ENCODE data around the gene PPY. TPM values are rescaled to one million over a fixed set of nuclear protein-coding genes. Genes with fewer than 3 reads are reported as not detected.

Gene PPY
- total RNA-seq, 2 experiments from 2014 or later, result not detected

- ChIA-PET CTCF (interaction anchor here (1.1 to 3.0 kb wide), 2 partner anchors 13 to 32 kb away, joined by 3 to 13 read pairs; no protein-coding TSS in a partner anchor), POLR2A (no interaction called here)
- Mint-ChIP-seq H3K4me1 (peaks cover 11% of the 10 kb centered on the region), H3K36me3 (ENCODE audit: low read depth) (no peaks in the 10 kb centered on the region), H3K27me3 (peaks cover 5% of the 10 kb centered on the region), H3K9me3 (ENCODE audit: low read depth) (peaks cover 4% of the 10 kb centered on the region), H3K27ac (no peak overlapping the region), H3K4me3 (no peak overlapping the region)
- intact Hi-C loops (cut with DNase I, micrococcal nuclease), result no loop called here
- ATAC-seq (no peak), DNase-seq (no peak)
Measured at GRCh38 chr17:43911904-43912303, 30.4 kb downstream of the PPY start.

DNA sequence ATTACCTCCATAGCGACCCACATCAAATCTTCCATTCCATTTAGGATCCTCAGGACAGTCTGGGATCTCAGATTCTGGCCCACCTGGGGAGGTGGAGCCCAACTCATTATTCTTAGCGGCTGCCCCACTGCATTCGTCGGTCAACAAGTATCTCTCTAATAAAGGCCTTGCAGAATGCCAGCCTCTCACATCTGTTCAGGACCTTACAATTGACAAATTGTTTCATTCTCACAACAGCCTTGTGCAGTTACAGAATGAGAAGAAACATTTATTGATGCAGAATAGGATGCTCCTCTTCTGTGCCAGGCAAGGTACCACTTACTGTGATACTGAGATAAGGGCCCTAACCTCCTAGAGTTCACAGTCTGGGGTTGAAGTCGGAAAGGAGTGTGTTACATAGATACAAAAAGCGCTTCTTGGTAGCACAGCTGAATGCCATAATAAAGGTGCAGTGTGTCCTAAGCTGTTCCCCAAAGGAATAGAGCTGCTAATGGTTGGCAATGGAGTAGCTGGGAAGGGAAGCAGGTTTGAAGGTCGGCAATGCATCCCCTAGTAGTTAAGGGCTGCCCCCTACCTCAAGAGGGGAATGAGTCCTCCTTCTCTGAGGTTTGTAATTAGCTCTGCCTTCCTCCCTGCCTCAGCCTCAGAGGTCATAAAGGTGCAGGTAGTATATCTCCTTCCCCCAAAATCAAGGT lies 32.6 kb downstream of the PPY start:
- no peaks in the 10 kb centered on the region for H3K9me3 Mint-ChIP-seq (ENCODE audit: low read depth)

GRCh38 chr17:43907998-43908721 lies 34.1 kb downstream of the PPY start:
- POLR2A ChIA-PET, result no interaction called here
- Mint-ChIP-seq H3K27me3 (peaks cover 25% of the 10 kb centered on the region), H3K4me1 (peaks cover 17% of the 10 kb centered on the region)

More for the DNA sequence above, 32.6 kb downstream of the PPY start:
- H3K36me3 Mint-ChIP-seq (ENCODE audit: low read depth), result no peaks in the 10 kb centered on the region
- DNase-seq, result no peak
- H3K4me3 Mint-ChIP-seq, result no peak overlapping the region
- peaks cover 17% of the 10 kb centered on the region for H3K4me1 Mint-ChIP-seq
- H3K27ac Mint-ChIP-seq, result no peak overlapping the region
- ATAC-seq, result no peak
- intact Hi-C loops (cut with DNase I, micrococcal nuclease), result loop anchor here in 1 of 2 experiments (1.0 kb wide), 1 partner anchor 86 kb away; no protein-coding TSS in a partner anchor
- peaks cover 18% of the 10 kb centered on the region for H3K27me3 Mint-ChIP-seq
- ChIA-PET POLR2A (interaction anchor here (0.7 kb wide), 1 partner anchor 10 kb away, joined by 4 read pairs; no protein-coding TSS in a partner anchor), CTCF (interaction anchor here (0.6 to 3.7 kb wide), 14 partner anchors 8 to 1216 kb away, joined by 3 to 35 read pairs (median 6); partner anchors contain the start of genes CD300LG and PPY)

DNA sequence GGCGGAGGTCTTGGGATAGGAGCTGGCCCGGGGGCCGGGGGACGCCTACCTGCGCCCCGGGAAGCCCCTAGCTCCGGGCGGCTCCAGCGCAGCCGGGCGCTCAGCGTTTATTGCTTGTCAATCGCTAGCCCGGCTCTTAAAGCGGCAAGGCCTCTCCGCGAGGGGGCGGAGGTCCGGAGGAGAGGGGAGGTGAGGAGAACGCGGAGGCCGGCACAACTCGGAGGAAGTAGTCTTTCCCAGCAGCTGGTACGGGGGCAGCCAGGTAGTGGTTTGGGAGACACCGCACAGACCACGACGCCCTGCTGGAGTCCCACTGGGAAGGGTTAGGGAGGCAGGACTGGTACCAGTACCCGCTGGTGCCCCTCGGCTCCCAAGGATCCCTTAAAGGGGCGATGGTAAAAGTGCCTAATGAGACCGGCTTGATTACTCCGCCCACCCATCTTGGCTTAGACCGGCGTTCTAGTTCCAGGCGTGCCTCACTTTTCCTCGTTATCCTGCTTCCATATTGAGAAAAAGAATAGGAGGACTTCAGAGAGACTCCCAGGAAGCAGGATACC lies 34.8 kb downstream of the PPY start, which contains the start of gene MPP2:
MPP2 (minus strand) TSS at position 112 of the 557 bp plus-strand sequence. CDS start 3,076 bp downstream, outside the sequence.
- Mint-ChIP-seq H3K4me1 (peaks cover 17% of the 10 kb centered on the region), H3K27ac (no peak within 1 kb of the TSS), H3K36me3 (ENCODE audit: low read depth) (no peaks in the 10 kb centered on the region), H3K27me3 (peaks cover 25% of the 10 kb centered on the region), H3K4me3 (peak within 1 kb of the TSS; percentile 34), H3K9me3 (ENCODE audit: low read depth) (no peaks in the 10 kb centered on the region)
- peak; percentile 49 for ATAC-seq
- intact Hi-C loops (cut with DNase I, micrococcal nuclease), result loop anchor here in 1 of 2 experiments (2.0 kb wide), 1 partner anchor 99 kb away; no protein-coding TSS in a partner anchor
- CTCF ChIA-PET, result interaction anchor here (0.6 to 1.6 kb wide), 7 partner anchors 8 to 231 kb away, joined by 3 to 6 read pairs (median 3); partner anchors contain the start of gene HDAC5
- DNase-seq, result peak; percentile 75
- POLR2A ChIA-PET, result interaction anchor here (1.0 kb wide), 1 partner anchor 591 kb away, joined by 3 read pairs; no protein-coding TSS in a partner anchor

More at GRCh38 chr17:43907998-43908721, 34.1 kb downstream of the PPY start:
- intact Hi-C loops (cut with DNase I, micrococcal nuclease), result loop anchor here in 1 of 2 experiments (2.0 kb wide), 1 partner anchor 99 kb away; no protein-coding TSS in a partner anchor
- no peaks in the 10 kb centered on the region for H3K9me3 Mint-ChIP-seq (ENCODE audit: low read depth)
- no peaks in the 10 kb centered on the region for H3K36me3 Mint-ChIP-seq (ENCODE audit: low read depth)
- peak; percentile 70 for DNase-seq
- ATAC-seq, result peak; percentile 66
- H3K4me3 Mint-ChIP-seq, result peak overlapping the region; percentile 34
- CTCF ChIA-PET, result interaction anchor here (0.8 to 3.7 kb wide), 12 partner anchors 8 to 231 kb away, joined by 3 to 35 read pairs (median 4); partner anchors contain the start of genes CD300LG and PPY
- H3K27ac Mint-ChIP-seq, result no peak overlapping the region

- H3K36me3 Mint-ChIP-seq (ENCODE audit: low read depth), result no peaks in the 10 kb centered on the region
- intact Hi-C loops (cut with DNase I, micrococcal nuclease), result loop anchor here in 1 of 2 experiments (2.0 kb wide), 1 partner anchor 100 kb away; no protein-coding TSS in a partner anchor
- peaks cover 25% of the 10 kb centered on the region for H3K27me3 Mint-ChIP-seq
- DNase-seq, result no peak
- H3K4me3 Mint-ChIP-seq, result peak overlapping the region; percentile 34
- no peaks in the 10 kb centered on the region for H3K9me3 Mint-ChIP-seq (ENCODE audit: low read depth)
- H3K27ac Mint-ChIP-seq, result no peak overlapping the region
- ChIA-PET CTCF (interaction anchor here (0.6 to 2.4 kb wide), 7 partner anchors 9 to 232 kb away, joined by 3 to 6 read pairs (median 3); partner anchors contain the start of gene HDAC5), POLR2A (interaction anchor here (0.6 to 1.0 kb wide), 2 partner anchors 590 to 708 kb away, joined by 3 read pairs; no protein-coding TSS in a partner anchor)
- peak; percentile 9 for ATAC-seq
- peaks cover 17% of the 10 kb centered on the region for H3K4me1 Mint-ChIP-seq
Measured at GRCh38 chr17:43906951-43907424, 35.3 kb downstream of the PPY start.

- peak overlapping the region; percentile 34 for H3K4me3 Mint-ChIP-seq
- H3K9me3 Mint-ChIP-seq (ENCODE audit: low read depth), result no peaks in the 10 kb centered on the region
- H3K27ac Mint-ChIP-seq, result no peak overlapping the region
- ATAC-seq, result peak; percentile 60
- DNase-seq, result peak; percentile 69
- peaks cover 17% of the 10 kb centered on the region for H3K4me1 Mint-ChIP-seq
- intact Hi-C loops (cut with DNase I, micrococcal nuclease), result loop anchor here in 1 of 2 experiments (2.0 kb wide), 1 partner anchor 101 kb away; no protein-coding TSS in a partner anchor
- ChIA-PET POLR2A (interaction anchor here (0.6 to 1.0 kb wide), 2 partner anchors 589 to 709 kb away, joined by 3 read pairs; no protein-coding TSS in a partner anchor), CTCF (interaction anchor here (1.6 to 2.4 kb wide), 2 partner anchors 20 to 38 kb away, joined by 4 to 6 read pairs; no protein-coding TSS in a partner anchor)
- peaks cover 29% of the 10 kb centered on the region for H3K27me3 Mint-ChIP-seq
- H3K36me3 Mint-ChIP-seq (ENCODE audit: low read depth), result no peaks in the 10 kb centered on the region
Measured at GRCh38 chr17:43905985-43906852, 36.1 kb downstream of the PPY start.

DNA sequence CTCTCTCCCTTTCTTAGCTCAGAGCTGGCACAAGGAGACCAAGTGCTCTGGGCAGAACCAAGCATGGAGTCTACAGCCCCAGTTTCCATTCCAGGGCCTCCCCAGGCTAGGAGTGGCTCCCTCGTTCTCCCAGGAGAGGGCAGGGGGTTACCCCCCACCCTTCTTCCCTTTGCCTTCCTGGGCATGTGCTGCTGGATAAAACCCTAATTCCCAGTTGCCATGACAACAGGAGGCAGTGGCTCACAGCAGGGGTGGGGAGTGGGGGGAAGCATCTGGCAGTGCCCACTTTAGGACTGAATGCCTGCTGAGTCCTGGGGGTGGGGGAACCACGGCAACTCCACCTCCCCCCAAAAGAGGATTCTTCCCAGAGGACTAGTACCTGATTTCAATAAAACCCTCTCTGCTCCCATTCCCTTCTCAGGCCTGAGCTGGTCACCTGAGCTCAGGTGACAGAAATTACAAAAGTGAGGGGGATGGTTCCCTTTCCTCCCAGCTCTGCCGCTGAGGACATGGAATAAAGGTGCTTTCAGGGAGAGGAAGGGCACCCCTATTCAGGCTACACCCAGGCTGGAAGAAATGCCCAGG lies 36.8 kb downstream of the PPY start:
- ATAC-seq (no peak), DNase-seq (no peak)
- Mint-ChIP-seq H3K4me1 (peaks cover 23% of the 10 kb centered on the region), H3K36me3 (ENCODE audit: low read depth) (no peaks in the 10 kb centered on the region), H3K27ac (no peak overlapping the region), H3K4me3 (no peak overlapping the region), H3K9me3 (ENCODE audit: low read depth) (no peaks in the 10 kb centered on the region), H3K27me3 (peaks cover 33% of the 10 kb centered on the region)
- ChIA-PET CTCF (interaction anchor here (2.4 kb wide), 1 partner anchor 38 kb away, joined by 6 read pairs; no protein-coding TSS in a partner anchor), POLR2A (no interaction called here)
- intact Hi-C loops (cut with DNase I, micrococcal nuclease), result no loop called here

DNA sequence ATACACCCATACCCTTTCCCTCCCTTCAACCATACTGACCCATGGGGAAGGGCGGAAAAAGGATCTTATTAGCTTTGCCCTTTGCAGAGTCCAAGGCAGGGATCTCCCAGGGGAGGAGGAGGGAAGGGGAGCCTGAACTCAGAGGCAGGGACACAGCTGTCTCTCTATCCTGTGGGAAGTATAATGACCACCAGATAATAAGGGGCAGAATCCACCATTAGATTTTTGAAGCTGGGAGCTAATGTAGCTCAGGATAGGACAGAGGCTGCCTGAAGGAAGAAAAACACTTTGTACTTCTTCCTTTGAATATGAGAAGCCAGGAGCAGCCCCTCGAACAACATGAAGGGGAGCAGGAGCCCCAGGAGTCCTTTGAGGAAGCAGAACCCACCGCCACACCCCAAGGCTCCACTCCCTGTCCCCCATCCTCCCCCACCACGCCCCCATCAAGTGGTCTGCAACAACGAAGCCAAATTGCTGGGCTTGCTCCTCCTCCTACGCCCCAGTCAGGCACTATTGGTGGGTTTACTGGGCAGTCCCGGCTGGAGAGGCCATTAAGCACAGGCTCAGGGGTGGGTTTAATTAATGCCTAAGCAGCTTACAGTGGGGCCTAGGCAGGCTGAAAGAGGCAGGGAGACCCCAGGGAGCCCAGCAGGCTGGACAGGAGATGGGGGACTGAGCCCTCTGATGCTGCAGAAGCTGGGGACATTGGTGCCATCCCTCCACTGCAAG lies 40.3 kb downstream of the PPY start:
- ChIA-PET POLR2A (interaction anchor here (0.6 kb wide), 1 partner anchor 319 kb away, joined by 5 read pairs; no protein-coding TSS in a partner anchor), CTCF (interaction anchor here (0.8 to 2.3 kb wide), 4 partner anchors 8 to 24 kb away, joined by 3 to 9 read pairs (median 6); no protein-coding TSS in a partner anchor)
- Mint-ChIP-seq H3K27me3 (peaks cover 39% of the 10 kb centered on the region), H3K4me3 (no peak overlapping the region), H3K4me1 (peaks cover 15% of the 10 kb centered on the region), H3K36me3 (ENCODE audit: low read depth) (no peaks in the 10 kb centered on the region), H3K27ac (no peak overlapping the region), H3K9me3 (ENCODE audit: low read depth) (no peaks in the 10 kb centered on the region)
- intact Hi-C loops (cut with DNase I, micrococcal nuclease), result no loop called here
- no peak for DNase-seq
- no peak for ATAC-seq

All from activated CD4-positive, alpha-beta T cell treated with anti-CD3 and anti-CD28 coated beads for 36 hours (primary cell).